IPS DF 6.9 (cell line): ENCODE measurements around the gene PRG2.

Experiments
- DNase-seq: peaks from one replicate; pipeline ENCODE4 v3.0.0-alpha.2; 2013; ENCODE audit warnings: low read depth, low spot score
- H3K27ac ChIP-seq: one replicate; pipeline ENCODE4 v1.5.1; 2013; ENCODE audit warnings: low read length, control low read depth
- H3K27me3 ChIP-seq: 2 replicates; pipeline ENCODE4 v1.6.1; 2013; ENCODE audit warnings: mild to moderate bottlenecking, low read length; ENCODE audit not compliant: control insufficient read depth, insufficient read depth
- H3K36me3 ChIP-seq: 2 replicates; pipeline ENCODE4 v1.6.1; 2013; ENCODE audit warnings: low read length; ENCODE audit not compliant: control insufficient read depth, insufficient read depth
- H3K4me1 ChIP-seq: 2 replicates; pipeline ENCODE4 v1.6.1; 2013; ENCODE audit warnings: low read length; ENCODE audit not compliant: control insufficient read depth, insufficient read depth
- H3K4me3 ChIP-seq: 2 replicates; pipeline ENCODE4 v1.5.1; 2013; ENCODE audit warnings: mild to moderate bottlenecking, low read length
- H3K9me3 ChIP-seq: 2 replicates; pipeline ENCODE4 v1.6.1; 2013; ENCODE audit warnings: low read length, inconsistent platforms; ENCODE audit not compliant: control insufficient read depth, insufficient read depth
- WGBS: extraction: QIAGEN DNeasy Blood & Tissue Kit; methylation state at CpG from one replicate; pipeline ENCODE4 v1.1.7; 2013; ENCODE audit warnings: mixed read lengths, missing lambda C conversion rate; ENCODE audit not compliant: insufficient read length, insufficient coverage; 5-methylcytosine and 5-hydroxymethylcytosine counted together

Gene PRG2

DNA sequence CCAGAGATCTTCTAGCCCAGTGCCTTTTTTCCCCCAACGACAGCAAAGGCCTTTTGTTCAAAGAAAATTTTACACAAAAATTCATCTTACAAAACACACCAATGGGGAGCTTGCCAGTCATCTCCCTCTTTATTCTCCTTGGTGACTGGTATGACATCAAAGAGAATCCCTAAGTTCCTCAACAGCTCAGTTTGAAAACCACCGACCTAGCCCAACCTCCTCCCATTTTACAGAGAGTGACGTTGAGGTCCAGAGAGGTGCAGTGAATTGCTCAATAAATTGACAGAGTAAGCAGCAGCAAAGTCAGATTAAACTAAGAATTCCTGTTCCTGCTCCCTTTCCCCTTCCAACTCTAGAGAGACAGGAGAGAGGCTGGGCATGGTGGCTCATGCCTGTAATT lies 28.7 kb upstream of the PRG2 start:
- Histone ChIP-seq H3K36me3 (peaks cover 14% of the 10 kb centered on the region; the same call in 1 of the 2 replicates), H3K4me1 (no peaks in the 10 kb centered on the region), H3K27me3 (no peaks in the 10 kb centered on the region), H3K4me3 (no peak overlapping the region), H3K9me3 (no peaks in the 10 kb centered on the region), H3K27ac (no peak overlapping the region)
- no CpG with 5 or more reads among the region's 3 CpGs for WGBS
- no peak for DNase-seq

DNA sequence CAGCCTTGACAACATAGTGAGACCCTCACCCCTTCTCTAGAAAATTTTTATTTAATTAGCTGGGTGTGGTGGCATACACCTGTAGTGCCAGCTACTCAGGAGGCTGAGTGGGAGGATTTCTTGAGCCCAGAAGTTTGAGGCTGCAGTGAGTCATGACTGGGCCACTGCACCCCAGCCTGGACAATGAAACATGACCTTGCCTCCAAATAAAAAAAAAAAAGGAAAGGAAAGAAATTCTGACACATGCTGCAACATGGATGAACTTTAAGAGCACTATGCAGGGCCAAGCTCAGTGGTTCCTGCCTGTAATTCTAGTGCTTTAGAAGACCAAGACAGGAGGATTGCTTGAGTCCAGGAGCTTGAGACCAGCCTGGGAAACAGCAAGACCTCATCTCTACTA lies 27.7 kb upstream of the PRG2 start:
- no peak for DNase-seq
- Histone ChIP-seq H3K27ac (no peak overlapping the region), H3K27me3 (no peaks in the 10 kb centered on the region), H3K4me3 (no peak overlapping the region), H3K4me1 (no peaks in the 10 kb centered on the region), H3K36me3 (peaks cover 12% of the 10 kb centered on the region), H3K9me3 (no peaks in the 10 kb centered on the region)

DNA sequence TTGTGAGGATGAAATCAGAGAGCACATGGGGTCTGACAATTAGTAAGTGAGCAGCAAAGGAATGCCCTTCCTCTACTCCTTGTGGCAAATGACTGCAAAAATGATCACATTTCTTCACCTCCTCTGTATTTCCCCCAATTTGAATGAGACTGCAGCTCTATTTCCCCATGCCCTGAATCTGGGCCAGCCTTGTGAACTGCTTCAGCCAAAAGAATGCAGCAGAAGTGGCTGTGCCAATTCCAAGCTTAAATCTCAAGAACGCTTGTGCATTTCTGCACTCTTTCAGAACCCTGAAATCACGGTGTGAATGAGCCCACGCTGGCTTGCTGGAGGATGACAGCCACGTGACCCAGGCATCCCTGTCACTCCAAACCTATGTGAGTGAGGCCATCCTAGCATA lies 26.6 kb upstream of the PRG2 start:
- no peaks in the 10 kb centered on the region for H3K4me1 ChIP-seq
- no peaks in the 10 kb centered on the region for H3K9me3 ChIP-seq
- peaks cover 12% of the 10 kb centered on the region for H3K36me3 ChIP-seq
- no peak overlapping the region for H3K4me3 ChIP-seq
- H3K27me3 ChIP-seq = no peaks in the 10 kb centered on the region
- no peak overlapping the region for H3K27ac ChIP-seq
- no CpG with 5 or more reads among the region's 4 CpGs for WGBS
- no peak for DNase-seq

DNA sequence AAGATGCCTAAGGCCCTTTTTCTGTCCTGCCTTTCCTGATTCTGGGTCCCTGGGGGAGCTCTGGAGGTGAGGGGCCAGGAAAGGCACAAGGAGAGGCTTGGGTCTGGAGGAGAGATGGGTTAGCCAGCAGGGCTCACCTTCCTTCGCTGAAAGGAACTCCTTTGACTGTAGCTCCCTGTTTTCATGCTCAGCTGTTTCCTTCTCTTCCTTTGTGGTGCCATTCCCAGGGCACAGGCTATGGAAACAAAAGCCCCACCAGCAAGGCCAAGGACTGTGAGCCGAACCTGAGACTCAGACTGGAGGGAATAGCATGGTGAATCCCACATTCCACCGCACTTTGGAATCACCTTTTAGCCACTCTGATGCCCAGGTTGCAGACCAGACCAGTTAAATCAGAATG lies 26.0 kb upstream of the PRG2 start:
- no CpG with 5 or more reads among the region's 3 CpGs for WGBS
- Histone ChIP-seq H3K27me3 (no peaks in the 10 kb centered on the region), H3K4me1 (no peaks in the 10 kb centered on the region), H3K9me3 (no peaks in the 10 kb centered on the region), H3K27ac (no peak overlapping the region), H3K4me3 (no peak overlapping the region), H3K36me3 (peaks cover 12% of the 10 kb centered on the region)
- DNase-seq = no peak

- no peak overlapping the region for H3K4me3 ChIP-seq
- no CpG with 5 or more reads among the region's 11 CpGs for WGBS
- H3K36me3 ChIP-seq = peaks cover 15% of the 10 kb centered on the region
- no peak for DNase-seq
- no peak overlapping the region for H3K27ac ChIP-seq
- H3K9me3 ChIP-seq = no peaks in the 10 kb centered on the region
- no peaks in the 10 kb centered on the region for H3K4me1 ChIP-seq
- no peaks in the 10 kb centered on the region for H3K27me3 ChIP-seq
These were observed 24.3 kb upstream of the PRG2 start for GRCh38 chr11:57414612-57415212.

- WGBS = no CpG with 5 or more reads among the region's 4 CpGs
- no peak for DNase-seq
- Histone ChIP-seq H3K9me3 (no peaks in the 10 kb centered on the region), H3K4me3 (no peak overlapping the region), H3K4me1 (no peaks in the 10 kb centered on the region), H3K27ac (no peak overlapping the region), H3K36me3 (peaks cover 24% of the 10 kb centered on the region), H3K27me3 (no peaks in the 10 kb centered on the region)
These were observed 23.2 kb upstream of the PRG2 start for GRCh38 chr11:57413681-57414080.

DNA sequence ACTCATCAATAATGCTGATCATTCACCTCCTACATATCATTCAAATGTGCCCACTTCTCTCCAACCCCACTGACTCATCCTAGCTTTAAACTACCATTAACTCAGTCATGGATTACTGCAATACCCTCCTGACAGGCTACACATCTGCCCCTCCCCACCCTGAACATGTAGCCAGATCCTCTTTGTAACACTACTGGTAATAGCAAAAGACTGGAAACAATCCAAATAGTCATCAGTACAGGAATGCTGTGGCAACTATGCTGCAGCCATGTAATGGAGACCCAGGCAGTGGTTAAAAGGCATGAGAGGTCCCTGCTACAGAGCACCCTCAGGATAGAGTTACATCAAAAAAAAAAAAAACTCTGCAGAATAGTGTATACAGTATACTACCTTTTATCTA lies 19.8 kb upstream of the PRG2 start:
- no peak overlapping the region for H3K4me3 ChIP-seq
- H3K9me3 ChIP-seq = no peaks in the 10 kb centered on the region
- H3K27ac ChIP-seq = no peak overlapping the region
- H3K4me1 ChIP-seq = no peaks in the 10 kb centered on the region
- H3K36me3 ChIP-seq = peaks cover 25% of the 10 kb centered on the region
- H3K27me3 ChIP-seq = no peaks in the 10 kb centered on the region
- DNase-seq = no peak

DNA sequence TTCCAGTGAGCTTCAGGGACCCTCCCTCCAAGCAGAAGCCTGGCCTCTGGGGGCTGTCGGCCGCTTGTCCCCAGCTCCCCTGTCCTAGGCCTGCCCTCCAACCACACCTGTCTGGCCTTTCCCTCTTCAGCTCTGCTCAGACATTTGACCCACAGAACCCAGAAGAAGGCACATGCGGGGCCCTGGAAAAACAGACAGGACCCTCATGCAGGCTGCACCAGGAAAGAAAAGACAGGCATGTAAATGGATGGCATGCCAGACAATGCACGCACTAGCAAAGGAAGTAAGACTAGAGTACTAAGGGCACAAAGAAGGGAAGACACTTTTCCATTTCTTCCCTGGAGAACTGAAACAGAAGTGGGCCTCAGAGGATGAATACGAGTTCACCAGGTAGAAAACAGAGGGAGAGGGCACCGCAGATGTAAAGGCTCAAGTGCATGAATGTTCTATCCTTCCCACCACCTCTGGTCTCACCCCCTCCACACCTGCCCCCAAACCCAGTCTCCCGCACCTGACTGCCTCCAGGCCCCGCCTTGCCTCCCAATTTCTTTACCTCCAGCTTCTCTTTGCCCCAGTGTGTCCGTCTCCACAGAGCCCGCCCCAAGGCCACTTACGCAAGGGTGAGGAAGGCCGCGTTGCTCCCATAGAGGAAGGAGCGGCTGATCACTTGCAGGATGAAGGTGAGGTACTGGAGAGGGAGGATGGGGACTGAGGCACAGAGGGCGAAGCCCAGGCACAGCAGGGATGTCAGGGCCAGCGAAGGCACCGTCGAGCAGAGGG lies 19.1 kb upstream of the PRG2 start:
- Histone ChIP-seq H3K9me3 (no peaks in the 10 kb centered on the region), H3K36me3 (peaks cover 19% of the 10 kb centered on the region), H3K4me3 (no peak overlapping the region), H3K27ac (no peak overlapping the region), H3K27me3 (no peaks in the 10 kb centered on the region), H3K4me1 (no peaks in the 10 kb centered on the region)
- no peak for DNase-seq
- WGBS = no CpG with 5 or more reads among the region's 18 CpGs

- peaks cover 19% of the 10 kb centered on the region for H3K36me3 ChIP-seq
- WGBS = no CpG with 5 or more reads among the region's 2 CpGs
- no peak for DNase-seq
- no peak overlapping the region for H3K4me3 ChIP-seq
- H3K27ac ChIP-seq = no peak overlapping the region
- H3K4me1 ChIP-seq = no peaks in the 10 kb centered on the region
- H3K9me3 ChIP-seq = no peaks in the 10 kb centered on the region
- no peaks in the 10 kb centered on the region for H3K27me3 ChIP-seq
These were observed 18.3 kb upstream of the PRG2 start for GRCh38 chr11:57408771-57409170.

DNA sequence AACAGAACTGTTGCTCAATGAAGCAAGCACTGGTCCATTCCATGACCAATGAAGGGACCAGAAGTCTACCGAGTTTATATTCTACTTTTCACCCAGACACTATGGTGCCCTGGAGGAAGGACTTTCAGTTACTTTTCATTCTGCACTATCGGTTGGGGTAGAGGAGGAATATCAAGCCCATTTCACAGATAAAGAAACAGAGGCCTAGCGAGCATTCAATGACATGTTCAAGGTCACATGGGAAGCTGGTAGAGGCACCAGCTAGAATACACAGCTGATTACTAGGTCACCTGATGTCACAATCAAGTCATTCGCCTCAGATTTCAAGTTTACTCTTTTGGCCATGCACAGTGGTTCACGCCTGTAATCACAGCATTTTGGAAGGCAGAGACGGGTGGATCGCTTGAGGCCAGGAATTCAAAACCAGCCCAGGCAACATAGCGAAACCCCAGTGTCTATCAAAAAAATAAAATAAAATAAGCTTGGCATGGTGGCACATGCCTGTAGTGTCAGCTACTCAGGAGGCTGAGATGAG lies 17.6 kb upstream of the PRG2 start:
- Histone ChIP-seq H3K4me3 (no peak overlapping the region), H3K27me3 (no peaks in the 10 kb centered on the region), H3K9me3 (no peaks in the 10 kb centered on the region), H3K36me3 (peaks cover 19% of the 10 kb centered on the region), H3K4me1 (no peaks in the 10 kb centered on the region), H3K27ac (no peak overlapping the region)
- no peak for DNase-seq
- no CpG with 5 or more reads among the region's 8 CpGs for WGBS
